NOMO-1 (cell line): ENCODE measurements around the gene RPS6KA3.
"Not testable (repeated sequence)": the region's sequence is repeated elsewhere in the genome, so short reads cannot be mapped to it uniquely, and the experiment has no call there.

Experiments
- DNase-seq, 2 experiments: peaks; one replicate each; lab custom pipeline; 2025; ENCODE audit not compliant: unreplicated experiment in 2 of 2; lab: John Stamatoyannopoulos, UW

RPS6KA3 gene

GRCh38 chrX:20224814-20225487, 41.8 kb downstream of the RPS6KA3 start:
- peak in 1 of 2 experiments; percentile 4 for DNase-seq

- DNase-seq, result no peak
Observed at GRCh38 chrX:20221902-20222301, 44.8 kb downstream of the RPS6KA3 start.

- no peak for DNase-seq
Observed at GRCh38 chrX:20218836-20219505, 47.7 kb downstream of the RPS6KA3 start.

DNA sequence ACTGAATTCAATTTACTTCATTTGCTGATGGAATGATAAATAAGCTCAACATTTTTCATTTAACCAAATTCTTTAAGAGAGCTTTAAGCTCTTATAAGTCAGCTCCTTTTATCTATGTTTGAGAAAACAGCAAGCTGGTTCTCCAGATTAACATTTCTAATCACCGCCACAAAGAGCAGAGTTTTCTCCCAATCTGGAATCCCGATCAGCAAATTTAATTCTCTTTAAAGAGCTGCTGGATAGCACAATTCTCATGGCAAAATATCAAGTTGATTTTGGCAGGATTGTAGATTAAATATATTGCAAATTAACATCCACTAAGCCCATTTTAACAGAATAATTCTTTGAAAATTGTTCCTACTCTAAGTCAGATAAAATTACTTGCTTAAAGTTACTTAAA, 48.8 kb downstream of the RPS6KA3 start:
- DNase-seq, result no peak

- DNase-seq, result no peak
Observed at GRCh38 chrX:20217271-20217670, 49.4 kb downstream of the RPS6KA3 start.

- no peak for DNase-seq
Observed at GRCh38 chrX:20215565-20215964, 51.1 kb downstream of the RPS6KA3 start.

- no peak for DNase-seq
Observed at GRCh38 chrX:20212486-20213089, 54.1 kb downstream of the RPS6KA3 start.

- no peak for DNase-seq
Observed at GRCh38 chrX:20211261-20211786, 55.4 kb downstream of the RPS6KA3 start.

DNA sequence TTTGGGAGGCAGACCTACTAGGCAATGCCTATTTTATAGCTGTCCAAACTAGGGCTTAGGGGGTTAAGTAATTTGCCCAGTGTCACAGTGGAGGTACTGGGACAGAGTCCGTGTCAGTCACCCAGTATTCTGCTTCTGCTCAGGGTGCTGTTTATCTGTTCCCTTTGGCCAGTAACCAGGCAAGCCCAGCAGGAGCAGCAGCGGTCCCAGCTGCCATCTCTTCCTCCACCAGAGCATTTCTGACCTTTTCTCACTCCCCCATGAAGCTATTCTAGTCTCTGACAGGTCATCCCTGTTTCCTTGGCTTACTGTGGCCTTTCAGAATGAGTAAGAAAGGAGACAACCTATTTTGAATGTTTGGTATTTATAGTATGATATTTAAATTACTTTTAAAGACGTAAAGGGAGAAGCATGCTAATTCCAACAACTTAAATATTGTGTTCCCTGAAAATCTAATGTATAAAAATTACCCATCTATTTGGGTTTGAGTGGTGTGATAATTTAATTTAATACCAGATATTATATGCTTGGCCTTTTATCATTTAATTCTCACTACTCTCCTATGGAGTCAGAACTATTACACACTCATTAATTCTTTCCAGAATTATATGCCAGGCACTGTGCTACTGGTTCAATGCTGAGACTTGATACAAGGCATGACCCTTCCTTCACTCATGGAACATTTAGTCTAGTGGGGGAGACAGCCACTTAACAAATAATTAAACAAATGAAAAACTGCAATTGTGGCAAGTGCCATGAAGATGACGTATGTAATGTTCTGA, 60.6 kb downstream of the RPS6KA3 start:
- DNase-seq, result no peak

DNA sequence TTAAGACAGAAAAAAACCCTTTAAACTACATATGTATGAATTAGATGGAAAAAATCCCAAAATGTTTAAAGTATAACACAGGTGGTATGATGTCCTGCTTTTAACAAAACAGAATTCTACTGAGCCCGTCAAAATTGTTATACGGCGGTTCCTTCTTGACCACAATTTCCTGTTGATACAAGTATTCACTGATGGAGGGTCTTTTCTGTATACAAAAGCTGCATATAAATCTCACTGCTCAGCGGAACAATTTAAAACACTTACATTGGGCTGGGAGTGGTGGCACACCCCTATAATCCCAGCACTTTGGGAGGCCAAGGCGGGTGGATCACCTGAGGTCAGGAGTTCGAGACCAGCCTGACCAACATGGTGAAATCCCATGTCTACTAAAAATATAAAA, 62.4 kb downstream of the RPS6KA3 start:
- no peak for DNase-seq

DNA sequence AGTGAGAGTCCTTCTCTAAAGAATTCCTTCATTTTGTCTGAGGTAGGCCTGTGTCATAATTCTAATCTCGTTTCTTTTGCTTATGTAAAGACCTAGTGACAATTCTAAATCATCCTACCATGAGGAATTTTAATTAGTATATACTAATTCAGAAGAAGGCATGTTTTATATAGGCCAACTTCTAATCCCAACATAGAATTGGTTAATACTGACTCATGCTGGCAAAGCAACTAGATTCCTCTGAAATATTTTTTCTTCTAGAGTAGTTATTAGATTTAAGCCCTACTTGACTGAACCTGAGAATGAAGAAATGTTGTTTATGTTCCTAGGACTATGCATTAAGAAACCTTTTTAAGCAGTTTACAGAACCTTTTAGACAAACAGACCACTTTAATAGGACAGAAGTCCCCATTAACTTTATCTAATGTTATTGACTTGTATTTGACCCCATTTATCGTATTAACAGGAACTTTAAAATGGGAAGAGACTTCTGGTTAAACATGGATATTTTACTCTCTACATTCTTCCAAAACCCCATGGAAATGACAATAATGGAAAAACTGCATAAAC, 69.0 kb downstream of the RPS6KA3 start:
- DNase-seq, result no peak

DNA sequence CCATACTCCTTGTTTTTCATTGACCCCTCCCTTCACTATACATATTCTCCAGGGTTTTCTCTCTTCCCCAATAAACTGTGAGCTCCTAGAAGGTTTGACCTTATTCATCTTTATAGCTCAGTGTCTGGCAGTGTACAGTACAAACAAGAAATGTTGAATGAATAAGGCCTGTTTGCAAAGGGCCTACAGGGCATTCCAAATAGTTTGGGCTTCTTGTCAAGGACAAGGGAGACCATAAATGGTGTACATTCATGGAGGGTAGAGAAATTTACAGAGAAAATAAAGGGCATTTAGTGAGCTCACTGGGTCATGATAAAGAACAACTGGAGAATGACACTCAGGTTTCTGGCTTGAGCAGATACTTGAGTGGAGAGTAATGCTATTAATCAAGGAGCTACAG, 77.5 kb downstream of the RPS6KA3 start:
- no peak for DNase-seq

- no peak for DNase-seq
Observed at GRCh38 chrX:20181598-20182329, 84.9 kb downstream of the RPS6KA3 start.

DNA sequence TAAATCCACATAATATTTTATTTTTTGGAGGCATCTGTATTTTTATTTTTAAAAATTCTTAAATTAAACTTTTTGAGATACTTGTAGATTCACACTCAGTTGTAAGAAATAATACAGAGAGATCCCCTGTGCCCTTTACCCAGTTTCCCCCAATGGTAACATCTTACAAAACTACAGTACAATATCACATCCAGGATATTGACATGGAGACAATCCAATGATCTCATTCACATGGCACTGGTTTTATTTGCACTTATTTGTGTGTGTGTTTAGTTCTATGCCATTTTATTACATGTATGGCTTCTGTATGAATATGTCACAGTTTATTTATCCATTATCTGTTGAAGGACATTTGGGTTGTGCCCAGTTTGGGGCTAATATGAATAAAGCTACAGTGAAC, 89.6 kb downstream of the RPS6KA3 start:
- DNase-seq, result no peak

DNA sequence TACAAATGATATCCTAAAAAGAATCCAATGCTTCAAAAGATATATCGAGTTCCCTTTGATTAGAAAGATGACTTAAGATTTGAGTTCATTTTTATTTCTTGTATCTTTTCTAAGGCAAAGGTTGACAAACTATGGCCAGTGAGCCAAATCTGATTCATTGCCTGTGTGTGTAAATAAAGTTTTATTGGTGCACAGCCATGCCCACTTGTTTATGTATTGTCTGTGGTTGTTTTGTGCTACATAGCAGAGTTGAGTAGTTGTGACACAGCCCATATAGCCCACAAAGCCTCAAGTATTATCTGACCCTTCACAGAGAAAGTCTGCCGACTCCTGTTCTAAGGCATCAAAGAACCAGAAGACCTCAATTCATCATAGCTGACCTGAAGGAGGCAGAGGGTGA, 92.9 kb downstream of the RPS6KA3 start:
- DNase-seq, result no peak

DNA sequence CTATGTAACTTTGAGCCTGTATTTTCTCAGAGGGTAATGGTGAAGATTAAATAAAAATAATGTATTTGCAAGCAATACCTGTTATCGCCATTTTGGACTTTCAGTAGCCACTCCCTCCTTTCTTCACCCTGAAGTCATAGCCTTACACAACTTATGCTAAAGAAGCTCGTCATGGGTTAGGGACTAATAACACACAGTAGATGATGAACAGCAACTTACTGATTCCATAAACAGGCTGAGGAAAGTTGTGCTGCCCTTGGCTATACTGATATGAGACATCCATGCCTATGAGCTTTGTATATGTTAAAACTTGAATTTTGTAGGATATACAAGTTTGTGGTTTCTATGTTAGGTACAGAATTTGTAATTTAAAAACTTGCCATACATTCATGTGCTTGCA, 93.4 kb downstream of the RPS6KA3 start:
- DNase-seq, result no peak

- DNase-seq, result no peak
Observed at GRCh38 chrX:20171887-20172286, 94.8 kb downstream of the RPS6KA3 start.

GRCh38 chrX:20162516-20162915, 104.2 kb downstream of the RPS6KA3 start:
- DNase-seq, result not testable (repeated sequence)

DNA sequence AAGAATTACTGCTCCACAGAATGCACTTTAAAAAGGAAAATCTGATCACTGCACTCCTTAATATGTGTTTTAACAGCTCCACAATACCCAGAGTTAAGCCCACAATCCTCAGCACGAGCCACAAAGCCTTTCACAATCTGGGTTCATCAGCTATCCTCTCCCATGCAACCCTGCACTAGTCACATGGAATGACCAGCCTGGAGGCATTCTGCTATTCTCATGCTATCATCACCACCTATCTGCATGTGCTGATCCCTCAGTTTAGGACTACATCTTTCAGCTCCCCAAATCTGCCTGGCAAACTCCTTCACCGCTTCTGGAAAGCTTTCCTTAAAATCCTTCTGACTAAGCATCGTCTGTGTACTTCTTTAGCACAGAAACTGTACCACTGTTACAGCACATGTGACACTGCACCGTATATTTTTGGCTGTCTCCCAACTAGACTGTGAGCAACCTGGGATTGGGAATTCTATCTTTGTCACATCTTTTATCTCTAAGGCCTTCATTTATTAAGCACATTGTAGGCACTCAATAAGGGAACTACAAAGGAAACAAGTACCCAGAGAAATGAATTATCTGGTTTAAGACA, 106.8 kb downstream of the RPS6KA3 start:
- DNase-seq, result no peak

DNA sequence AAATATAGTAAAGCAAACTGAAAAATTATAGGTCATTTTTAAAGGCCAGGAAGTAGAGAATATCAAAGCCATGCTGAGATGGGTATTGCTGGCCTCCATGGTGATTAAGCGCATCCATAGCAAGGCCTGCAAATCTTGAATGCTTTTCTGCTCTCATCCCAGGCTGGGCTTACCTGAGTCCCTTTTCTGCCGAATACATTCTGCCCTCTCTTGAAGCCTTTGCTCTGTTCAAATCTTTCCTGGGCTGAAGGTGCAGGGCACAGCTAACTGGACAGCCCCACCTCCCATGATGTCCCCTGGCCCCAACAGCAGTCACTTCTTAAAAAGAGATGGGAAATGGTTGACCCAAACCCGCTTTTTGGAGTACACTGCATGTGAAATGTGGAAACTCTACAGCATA, 115.0 kb downstream of the RPS6KA3 start:
- DNase-seq, result no peak
